SK-N-SH (cell line): ENCODE data around the gene SPDYE3.
"Not testable (repeated sequence)": the region's sequence is repeated elsewhere in the genome, so short reads cannot be mapped to it uniquely, and the experiment has no call there.

ENCODE experiments used
- REST ChIP-seq: IDR thresholded peaks from 2 replicates; pipeline ENCODE4 v1.6.1; 2012; ENCODE audit warnings: mild to moderate bottlenecking, low read depth, low read length, moderate library complexity
- SMC3 ChIP-seq: IDR thresholded peaks from 2 replicates; pipeline ENCODE4 v1.6.1; 2012; ENCODE audit warnings: low read depth, low read length, improper control_type of control experiment

GRCh38 chr7:100298632-100298895 lies 8.9 kb upstream of the SPDYE3 start:
- TF ChIP-seq REST, SMC3: not testable (repeated sequence)
